ENCODE data around the gene AGAP1. TPM values are rescaled to one million over a fixed set of nuclear protein-coding genes. Genes with fewer than 3 reads are reported as not detected.
"Not testable (repeated sequence)": the region's sequence is repeated elsewhere in the genome, so short reads cannot be mapped to it uniquely, and the experiment has no call there.

AGAP1 gene
- total RNA-seq, 4 donors from 2014 or later, result 23.4 to 46.5 (median 29.3) TPM

DNA sequence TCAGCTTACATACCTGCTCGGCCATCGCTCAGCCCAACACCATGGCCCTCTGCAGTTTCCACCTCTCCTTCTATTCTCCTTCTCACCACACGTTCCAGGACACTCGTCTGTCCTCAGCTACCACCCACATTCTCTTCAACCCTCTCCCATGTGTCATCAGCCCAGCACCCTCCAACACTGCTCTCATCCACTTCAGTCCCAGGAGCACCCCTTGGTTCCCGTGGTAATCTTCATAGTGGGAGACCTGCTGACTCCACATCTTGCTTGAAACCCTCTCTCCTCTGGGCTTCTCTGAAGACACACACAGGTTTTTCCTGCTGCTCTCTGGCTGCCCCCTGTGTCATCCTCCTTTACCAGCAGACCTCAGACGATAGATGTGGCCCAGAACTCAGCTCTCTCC is 445.6 kb downstream of the AGAP1 start:
- no peaks in the 10 kb centered on the region for H3K36me3 ChIP-seq
- no peak overlapping the region for H3K4me3 ChIP-seq (replicated peaks in 1 of 3)
- 92 to 97% methylated on average over 6 of the region's 6 CpGs for WGBS, 2 donors
- no peaks in the 10 kb centered on the region for H3K4me1 ChIP-seq
- intact Hi-C loops (cut with DNase I), result no loop called here
- no peak for DNase-seq
- no peaks in the 10 kb centered on the region for H3K27me3 ChIP-seq
- H3K27ac ChIP-seq, result no peak overlapping the region
- H3K9me3 ChIP-seq, result no peaks in the 10 kb centered on the region
- TF ChIP-seq, protein P1, sequence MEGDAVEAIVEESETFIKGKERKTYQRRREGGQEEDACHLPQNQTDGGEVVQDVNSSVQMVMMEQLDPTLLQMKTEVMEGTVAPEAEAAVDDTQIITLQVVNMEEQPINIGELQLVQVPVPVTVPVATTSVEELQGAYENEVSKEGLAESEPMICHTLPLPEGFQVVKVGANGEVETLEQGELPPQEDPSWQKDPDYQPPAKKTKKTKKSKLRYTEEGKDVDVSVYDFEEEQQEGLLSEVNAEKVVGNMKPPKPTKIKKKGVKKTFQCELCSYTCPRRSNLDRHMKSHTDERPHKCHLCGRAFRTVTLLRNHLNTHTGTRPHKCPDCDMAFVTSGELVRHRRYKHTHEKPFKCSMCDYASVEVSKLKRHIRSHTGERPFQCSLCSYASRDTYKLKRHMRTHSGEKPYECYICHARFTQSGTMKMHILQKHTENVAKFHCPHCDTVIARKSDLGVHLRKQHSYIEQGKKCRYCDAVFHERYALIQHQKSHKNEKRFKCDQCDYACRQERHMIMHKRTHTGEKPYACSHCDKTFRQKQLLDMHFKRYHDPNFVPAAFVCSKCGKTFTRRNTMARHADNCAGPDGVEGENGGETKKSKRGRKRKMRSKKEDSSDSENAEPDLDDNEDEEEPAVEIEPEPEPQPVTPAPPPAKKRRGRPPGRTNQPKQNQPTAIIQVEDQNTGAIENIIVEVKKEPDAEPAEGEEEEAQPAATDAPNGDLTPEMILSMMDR (IDR thresholded peaks at IDR 0.05), result no peak
- no peak for TF ChIP-seq POLR2A (IDR thresholded peaks at IDR 0.05)

DNA sequence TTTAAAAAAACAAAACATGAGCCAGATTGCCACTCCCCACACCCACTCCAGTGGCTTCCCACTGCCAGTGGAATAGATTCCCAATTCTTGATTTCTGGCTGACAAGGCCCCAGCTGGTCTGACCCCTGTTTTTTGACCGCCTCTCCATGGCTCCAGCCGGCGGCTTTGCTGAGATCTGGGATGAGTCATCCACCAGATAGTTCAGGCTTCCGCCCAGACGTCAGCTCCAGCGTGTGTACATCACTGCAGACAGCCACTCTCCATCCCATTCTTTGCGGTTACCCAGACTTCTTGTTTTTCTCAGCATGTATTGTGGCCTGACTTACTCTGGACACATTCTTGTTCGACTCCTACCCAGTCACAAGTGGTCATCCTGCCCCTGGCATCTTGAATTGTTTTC is 446.5 kb downstream of the AGAP1 start:
- intact Hi-C loops (cut with DNase I), result no loop called here
- Histone ChIP-seq H3K4me3 (replicated peaks in 1 of 3) (no peak overlapping the region), H3K27me3 (no peaks in the 10 kb centered on the region), H3K9me3 (no peaks in the 10 kb centered on the region), H3K4me1 (no peaks in the 10 kb centered on the region), H3K36me3 (no peaks in the 10 kb centered on the region), H3K27ac (no peak overlapping the region)
- WGBS, 2 donors, result 75 to 83% methylated on average over 8 of the region's 8 CpGs
- no peak for DNase-seq
- TF ChIP-seq POLR2A (IDR thresholded peaks at IDR 0.05), result no peak
- TF ChIP-seq, protein P1 (IDR thresholded peaks at IDR 0.05), result no peak

DNA sequence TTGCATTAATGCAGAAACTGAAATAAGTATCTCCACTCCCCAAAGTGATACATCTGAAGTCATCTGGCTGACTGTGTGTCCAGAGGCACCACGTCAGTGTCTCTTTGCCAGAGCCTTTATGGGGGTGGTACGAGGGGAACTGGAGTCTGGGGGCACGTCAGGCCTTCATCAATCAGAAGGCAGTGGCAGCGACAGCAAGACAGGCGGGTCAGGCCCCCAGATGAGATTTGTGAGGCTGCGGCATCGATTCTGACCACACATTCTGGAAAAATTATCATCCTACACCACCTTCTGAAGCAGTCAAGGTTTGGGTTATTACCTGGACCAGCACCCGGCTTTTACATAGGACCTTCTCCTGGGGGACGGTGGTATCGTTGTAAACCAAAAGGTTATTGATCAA is 450.7 kb downstream of the AGAP1 start:
- 97 to 98% methylated on average over 10 of the region's 10 CpGs for WGBS, 2 donors
- H3K4me3 ChIP-seq (replicated peaks in 1 of 3), result no peak overlapping the region
- DNase-seq, result no peak
- intact Hi-C loops (cut with DNase I), result no loop called here
- no peaks in the 10 kb centered on the region for H3K9me3 ChIP-seq
- H3K4me1 ChIP-seq, result no peaks in the 10 kb centered on the region
- H3K27ac ChIP-seq, result no peak overlapping the region
- H3K36me3 ChIP-seq, result no peaks in the 10 kb centered on the region
- no peaks in the 10 kb centered on the region for H3K27me3 ChIP-seq
- TF ChIP-seq POLR2A (IDR thresholded peaks at IDR 0.05), result no peak
- TF ChIP-seq, protein P1 (IDR thresholded peaks at IDR 0.05), result no peak

- TF ChIP-seq, protein P1 (IDR thresholded peaks at IDR 0.05), result no peak
- TF ChIP-seq POLR2A (IDR thresholded peaks at IDR 0.05), result no peak
- WGBS, 2 donors, result 79 to 86% methylated on average over 9 to 11 of the region's 11 CpGs
- Histone ChIP-seq H3K27me3 (no peaks in the 10 kb centered on the region), H3K36me3 (no peaks in the 10 kb centered on the region), H3K27ac (no peak overlapping the region), H3K4me1 (no peaks in the 10 kb centered on the region), H3K9me3 (no peaks in the 10 kb centered on the region), H3K4me3 (replicated peaks in 1 of 3) (no peak overlapping the region)
- DNase-seq, result no peak
- intact Hi-C loops (cut with DNase I), result no loop called here
Observed at GRCh38 chr2:235945608-235946140, 451.8 kb downstream of the AGAP1 start.

GRCh38 chr2:235946590-235946989 is 452.7 kb downstream of the AGAP1 start:
- no peaks in the 10 kb centered on the region for H3K36me3 ChIP-seq

GRCh38 chr2:235947055-235947454 is 453.2 kb downstream of the AGAP1 start:
- 80 to 87% methylated on average over 6 of the region's 6 CpGs for WGBS, 2 donors

More at GRCh38 chr2:235946590-235946989, 452.7 kb downstream of the AGAP1 start:
- Histone ChIP-seq H3K4me3 (replicated peaks in 1 of 3) (no peak overlapping the region), H3K27ac (no peak overlapping the region), H3K9me3 (no peaks in the 10 kb centered on the region), H3K27me3 (no peaks in the 10 kb centered on the region), H3K4me1 (no peaks in the 10 kb centered on the region)
- DNase-seq, result no peak
- 91 to 94% methylated on average over 6 of the region's 6 CpGs for WGBS, 2 donors
- TF ChIP-seq POLR2A (IDR thresholded peaks at IDR 0.05), result no peak
- TF ChIP-seq, protein P1 (IDR thresholded peaks at IDR 0.05), result no peak
- intact Hi-C loops (cut with DNase I), result no loop called here

More at GRCh38 chr2:235947055-235947454, 453.2 kb downstream of the AGAP1 start:
- H3K27me3 ChIP-seq; H3K36me3 ChIP-seq; H3K4me3 ChIP-seq (replicated peaks in 1 of 3); H3K27ac ChIP-seq; H3K9me3 ChIP-seq; DNase-seq; H3K4me1 ChIP-seq; intact Hi-C loops (cut with DNase I): not testable (repeated sequence)

Data from thyroid gland (tissue), 4 donors.